Cardiac fibroblast (primary cell): ENCODE data around the gene SESN1.

Experiments used
- DNase-seq, 2 donors: peaks; one replicate each; pipeline versions ENCODE4 v3.0.0 to v3.0.0-alpha.2; 2010; ENCODE audit warnings: low read depth in 2 of 2
- H3K4me3 ChIP-seq, 2 donors: replicated peaks in 1 of 2; 1 replicate in 1 of 2; 2 replicates in 1 of 2; pipeline ENCODE4 v1.5.1; 2011; ENCODE audit warnings: low read depth in 2 of 2, low read length in 2 of 2, mild to moderate bottlenecking in 2 of 2, moderate library complexity in 1 of 2
- CTCF ChIP-seq: IDR thresholded peaks from one replicate; pipeline ENCODE4 v1.5.1; 2011; ENCODE audit warnings: low read depth, mild to moderate bottlenecking, low read length, inconsistent platforms

The SESN1 gene

GRCh38 chr6:109059571-109060021 is 35.0 kb downstream of the SESN1 start:
- peak; percentile 8 for TF ChIP-seq CTCF
- peak; percentile 66 to 89 for DNase-seq
- H3K4me3 ChIP-seq, result peak overlapping the region in 1 of 2 donors; percentile 7

DNA sequence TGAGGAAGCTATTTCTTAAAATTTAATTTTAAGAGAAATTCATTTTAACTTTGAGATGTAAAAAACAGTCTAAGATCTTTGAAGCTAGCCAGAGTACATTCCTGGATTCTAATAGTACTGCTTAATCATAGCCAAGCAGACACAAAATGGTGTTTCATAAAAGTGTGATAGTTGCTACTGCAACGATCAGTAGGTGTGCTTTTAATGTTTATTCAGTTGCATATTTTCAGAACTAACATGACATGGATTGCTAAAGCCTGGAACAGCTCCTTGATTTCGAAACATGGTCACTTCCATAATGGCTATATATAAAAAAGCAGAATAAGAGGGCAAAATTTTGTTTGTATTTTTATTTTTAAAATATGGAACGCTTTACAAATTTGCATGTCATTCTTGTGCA is 35.5 kb downstream of the SESN1 start:
- no peak for TF ChIP-seq CTCF
- DNase-seq, result peak; percentile 58 to 66
- peak overlapping the region in 1 of 2 donors; percentile 7 for H3K4me3 ChIP-seq

GRCh38 chr6:109058620-109059019 is 36.0 kb downstream of the SESN1 start:
- no peak for DNase-seq
- H3K4me3 ChIP-seq, result no peak overlapping the region
- TF ChIP-seq CTCF, result no peak

- TF ChIP-seq CTCF, result no peak
- DNase-seq, result no peak
- no peak overlapping the region for H3K4me3 ChIP-seq
Measured at GRCh38 chr6:109056661-109057060, 38.0 kb downstream of the SESN1 start.

DNA sequence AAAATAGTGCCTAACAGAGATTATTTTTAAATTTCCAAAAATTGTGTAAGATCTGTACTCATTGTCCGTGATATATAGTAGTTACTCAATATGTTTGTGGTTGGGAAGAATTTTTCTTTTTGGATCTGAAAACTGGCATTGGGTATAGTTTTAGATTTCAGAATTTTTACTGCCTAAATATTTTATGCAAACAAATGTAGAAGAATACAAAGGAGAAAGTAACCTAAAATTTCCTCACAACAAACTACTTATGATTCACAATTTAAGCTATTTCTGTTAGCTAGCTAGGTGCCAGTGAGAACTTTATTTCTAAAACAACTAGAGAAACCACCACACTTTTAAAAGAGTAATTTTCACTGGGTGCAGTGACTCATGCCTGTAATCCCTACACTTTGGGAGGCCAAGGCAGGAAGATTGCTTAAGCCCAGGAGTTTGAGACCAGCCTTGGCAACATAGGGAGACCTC is 38.8 kb downstream of the SESN1 start:
- DNase-seq, result peak; percentile 61 to 70
- TF ChIP-seq CTCF, result no peak
- H3K4me3 ChIP-seq, result no peak overlapping the region

DNA sequence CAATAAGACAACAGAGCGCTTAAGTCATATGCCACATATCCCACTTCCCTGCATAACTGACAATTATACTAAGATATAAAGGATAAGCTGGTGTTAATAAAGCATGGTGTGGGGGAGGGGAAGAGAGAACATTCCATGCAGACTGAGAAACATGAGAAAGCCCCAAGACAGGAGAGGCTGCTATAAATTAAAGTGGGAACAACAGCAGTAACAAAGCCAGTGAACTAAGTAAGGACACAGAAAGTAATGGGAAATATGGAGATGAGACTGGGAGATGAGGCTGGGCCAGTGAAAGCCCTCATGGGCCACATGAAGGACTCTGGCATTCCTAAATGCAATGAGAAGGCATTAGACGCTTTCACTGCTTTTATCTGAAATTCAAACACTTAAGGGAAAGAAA is 41.3 kb downstream of the SESN1 start:
- DNase-seq, result no peak
- no peak overlapping the region for H3K4me3 ChIP-seq
- no peak for TF ChIP-seq CTCF

GRCh38 chr6:109052852-109053251 is 41.8 kb downstream of the SESN1 start:
- no peak for DNase-seq
- H3K4me3 ChIP-seq, result no peak overlapping the region
- TF ChIP-seq CTCF, result no peak
